Renal cortex interstitium (tissue), 11 donors: ENCODE measurements around the gene KIT. TPM values are rescaled to one million over a fixed set of nuclear protein-coding genes. Genes with fewer than 3 reads are reported as not detected.
A peak's percentile ranks its signal among the peaks of the same experiment; 100 is the strongest.

ENCODE experiments used
- DNase-seq, 11 donors: peaks; one replicate each; pipeline ENCODE4 v3.0.0-alpha.2; 2013; ENCODE audit warnings: low read depth in 9 of 11, low spot score in 4 of 11; ENCODE audit errors: extremely low read depth in 1 of 11
- polyA plus RNA-seq, 3 donors: library from polyadenylated mRNA; unstranded; fragments of 120-200 nt; gene quantifications; one replicate each; pipeline ENCODE4 v1.2.1, GENCODE V29; 2013; ENCODE audit not compliant: insufficient read length in 3 of 3

The KIT gene
- polyA plus RNA-seq, 3 donors: 16.9 to 19.4 (median 18.7) TPM

DNA sequence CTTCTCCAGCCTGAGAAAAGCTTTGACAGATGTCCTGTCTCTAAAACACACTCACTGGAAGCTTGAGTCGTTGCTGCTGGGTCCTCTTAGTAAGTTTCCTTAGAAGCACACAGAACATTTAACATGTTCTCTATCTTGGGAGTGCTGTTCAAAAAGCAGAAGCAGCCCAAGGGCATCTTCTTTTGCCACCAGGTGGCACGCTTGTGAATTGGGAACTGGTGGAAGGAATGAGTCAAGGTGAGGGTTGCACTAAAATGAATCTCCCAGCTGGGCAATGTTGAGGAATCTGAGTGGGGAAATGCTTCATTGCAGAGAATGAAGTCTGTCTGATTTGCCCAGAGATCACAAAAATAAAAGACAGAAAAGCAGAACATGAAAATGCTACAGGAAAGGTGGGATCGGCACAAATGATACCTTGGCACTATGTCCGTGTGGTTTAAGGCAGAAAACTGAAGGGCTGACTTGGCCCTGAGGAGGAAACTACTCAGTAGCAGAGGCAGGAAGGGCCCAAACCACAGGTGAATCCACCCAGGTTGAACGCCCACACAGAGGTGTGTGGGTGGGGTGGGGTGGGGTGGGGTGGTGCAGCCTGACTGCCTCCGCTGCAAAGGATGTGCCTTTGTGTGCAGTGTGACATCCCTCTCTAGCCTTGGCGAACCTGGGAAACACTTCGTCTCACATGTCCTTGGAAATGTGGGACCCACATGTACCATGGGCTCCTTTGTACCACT, 26.0 kb downstream of the KIT start:
- DNase-seq: no peak

DNA sequence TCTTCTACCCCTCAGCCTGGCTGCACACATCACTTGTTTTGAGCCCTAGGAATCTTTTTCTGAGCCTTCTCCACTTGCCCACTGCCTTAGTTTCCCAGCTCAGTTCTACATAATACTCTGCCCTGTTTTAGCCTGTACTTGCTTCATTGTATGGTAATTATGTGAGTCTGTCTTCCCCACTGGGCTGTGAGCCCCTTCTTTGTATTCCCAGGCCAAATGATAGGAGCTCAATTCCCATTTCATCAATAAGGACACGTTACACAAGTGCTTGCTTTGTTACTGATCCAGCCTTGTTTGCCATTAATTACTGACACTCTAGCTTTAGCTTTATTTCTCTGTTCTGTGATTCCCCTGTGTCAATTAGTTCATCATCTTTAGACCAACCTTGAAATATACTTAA, 28.1 kb downstream of the KIT start:
- DNase-seq: no peak

DNA sequence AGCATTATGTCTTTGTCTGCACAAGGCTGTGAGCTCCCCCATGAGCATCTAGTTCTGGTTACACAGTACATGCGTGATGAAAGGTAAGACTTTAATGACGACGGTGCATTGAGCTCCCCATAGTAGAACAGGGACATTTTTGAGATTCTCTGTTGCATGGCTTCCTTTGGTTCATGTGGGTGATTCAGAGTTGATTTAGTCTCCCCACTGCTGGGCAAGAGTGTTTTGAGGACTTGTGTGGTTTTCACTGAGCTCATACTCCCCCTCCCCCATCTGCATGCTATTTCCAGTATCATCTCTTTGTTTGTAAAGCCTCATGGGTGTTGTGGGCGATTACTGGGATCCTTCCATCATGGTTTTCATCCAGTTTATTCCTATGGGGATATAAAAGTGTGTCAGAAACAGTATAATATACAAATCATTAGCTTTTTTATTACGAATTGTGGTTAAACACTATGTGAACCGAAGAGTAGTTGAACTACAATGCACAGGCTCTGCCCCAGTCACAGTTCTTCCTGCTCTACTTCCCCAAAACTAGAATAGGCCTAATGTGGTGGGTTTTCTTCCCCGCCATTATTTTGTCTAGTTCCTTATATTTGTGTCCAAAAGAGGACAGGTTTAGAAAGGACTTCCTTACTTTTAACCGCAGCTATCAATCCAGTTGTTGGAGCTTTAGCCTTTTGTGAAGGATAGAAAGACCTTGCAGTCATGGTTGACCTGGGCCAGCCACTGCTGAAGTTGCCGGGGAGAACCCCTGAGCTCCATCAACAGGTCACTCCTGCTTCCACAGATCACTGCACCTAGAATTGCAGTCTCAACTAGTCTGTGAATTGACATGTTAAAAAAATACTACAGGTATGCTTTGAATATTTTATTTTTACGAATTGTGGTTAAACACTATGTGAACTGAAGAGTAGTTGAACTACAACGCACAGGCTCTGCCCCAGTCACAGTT, 30.4 kb downstream of the KIT start:
- DNase-seq: no peak

DNA sequence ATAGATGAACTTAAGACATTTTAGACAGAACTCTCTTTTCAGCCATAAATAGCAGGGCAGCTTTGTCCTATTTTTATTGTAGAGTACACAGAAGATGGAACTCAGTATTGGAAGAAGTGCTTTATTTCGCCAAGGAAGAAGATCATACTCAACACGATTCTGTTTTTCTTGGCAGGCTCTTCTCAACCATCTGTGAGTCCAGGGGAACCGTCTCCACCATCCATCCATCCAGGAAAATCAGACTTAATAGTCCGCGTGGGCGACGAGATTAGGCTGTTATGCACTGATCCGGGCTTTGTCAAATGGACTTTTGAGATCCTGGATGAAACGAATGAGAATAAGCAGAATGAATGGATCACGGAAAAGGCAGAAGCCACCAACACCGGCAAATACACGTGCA, 37.6 kb downstream of the KIT start:
- DNase-seq: no peak

DNA sequence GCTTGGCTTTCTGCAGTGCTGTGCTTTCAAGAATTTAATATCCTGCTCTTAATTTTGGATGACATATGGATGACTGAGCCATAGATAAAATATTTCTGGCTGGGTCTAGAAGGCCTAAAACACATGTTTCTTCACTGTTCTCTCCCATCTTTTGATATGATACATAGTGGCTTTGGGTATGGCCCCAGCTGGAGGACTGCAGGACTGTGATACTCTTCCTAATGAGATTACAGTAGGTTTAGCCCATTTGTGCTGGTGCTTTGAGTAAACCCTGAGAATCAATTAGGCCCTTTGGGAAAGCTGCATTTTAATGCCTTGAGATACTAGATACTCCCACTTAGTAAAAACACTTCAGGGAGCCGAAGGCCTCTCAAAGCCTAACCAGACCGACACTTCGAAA, 38.0 kb downstream of the KIT start:
- no peak for DNase-seq

DNA sequence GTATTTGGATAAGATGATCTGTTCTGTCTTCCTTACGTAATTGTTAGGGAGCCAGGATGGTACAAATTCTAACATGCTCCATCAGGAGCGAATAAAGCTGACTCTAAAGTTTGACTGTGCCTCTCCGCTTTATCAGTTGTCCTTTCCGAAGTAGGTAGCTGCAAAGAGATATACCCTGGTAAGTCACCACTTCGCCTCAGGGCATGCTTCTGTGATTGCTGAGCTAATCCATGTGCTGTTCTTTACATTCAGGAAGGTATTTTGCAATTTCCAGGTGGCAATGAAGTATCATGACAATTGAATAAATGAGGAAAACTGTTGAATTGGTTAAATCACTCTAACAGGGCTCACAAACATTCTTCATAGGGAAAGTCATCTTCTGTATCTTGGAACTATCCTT, 38.9 kb downstream of the KIT start:
- DNase-seq: no peak

DNA sequence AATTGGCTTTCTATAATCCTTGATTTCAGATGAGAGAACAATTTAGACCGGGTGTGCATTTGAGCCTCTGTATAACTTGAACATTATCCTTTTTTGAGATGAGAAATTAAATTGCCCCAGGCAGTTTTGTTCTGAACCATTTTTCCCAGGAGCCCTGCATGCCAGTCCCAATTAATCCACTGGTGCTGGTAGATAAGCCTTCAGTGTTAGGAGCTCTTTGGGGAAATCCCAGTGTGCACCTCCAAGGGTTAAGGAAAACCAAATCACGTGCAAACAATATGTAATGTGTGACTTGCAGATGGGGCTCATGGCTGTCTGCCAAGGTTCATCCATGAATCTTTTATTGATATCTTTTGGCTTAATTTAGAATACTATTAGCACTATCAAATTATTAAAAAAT, 43.2 kb downstream of the KIT start:
- DNase-seq: no peak

DNA sequence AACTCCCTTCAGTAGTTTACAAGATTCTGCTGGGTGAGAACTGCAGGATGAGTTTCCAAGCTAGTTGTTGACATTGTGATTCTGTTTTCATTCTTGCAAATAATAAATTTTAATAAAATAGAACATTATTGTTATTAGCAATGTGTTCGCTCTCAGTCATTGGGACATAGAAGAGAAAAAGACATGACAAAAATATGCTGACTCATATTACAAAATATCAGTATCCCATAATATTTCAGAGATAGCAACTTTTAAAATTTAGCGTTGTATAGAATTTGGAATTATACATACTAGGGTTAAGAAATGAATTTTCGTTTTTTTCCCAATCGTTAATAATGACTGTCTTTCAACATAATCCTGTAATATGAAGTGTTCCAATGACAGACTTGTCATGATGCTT, 45.4 kb downstream of the KIT start:
- no peak for DNase-seq

DNA sequence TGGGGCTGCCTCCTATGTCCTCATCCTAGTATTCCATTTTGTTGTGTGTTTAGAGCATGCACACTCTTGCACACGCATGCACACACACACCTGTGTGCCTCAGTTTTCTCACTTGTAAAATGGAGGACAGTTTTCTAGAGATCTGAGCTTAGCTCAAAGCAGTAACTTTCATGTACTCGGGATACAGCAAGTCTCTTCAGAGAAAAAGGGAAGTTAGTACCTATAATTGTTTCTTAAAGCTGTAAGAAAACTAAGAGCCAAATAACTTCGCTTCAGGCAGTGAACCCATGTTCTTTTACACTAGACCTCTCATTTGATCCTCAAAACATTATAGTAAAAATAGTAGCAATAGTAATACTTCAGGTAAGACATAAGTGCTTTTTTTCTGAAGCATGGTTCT, 49.6 kb downstream of the KIT start:
- no peak for DNase-seq

DNA sequence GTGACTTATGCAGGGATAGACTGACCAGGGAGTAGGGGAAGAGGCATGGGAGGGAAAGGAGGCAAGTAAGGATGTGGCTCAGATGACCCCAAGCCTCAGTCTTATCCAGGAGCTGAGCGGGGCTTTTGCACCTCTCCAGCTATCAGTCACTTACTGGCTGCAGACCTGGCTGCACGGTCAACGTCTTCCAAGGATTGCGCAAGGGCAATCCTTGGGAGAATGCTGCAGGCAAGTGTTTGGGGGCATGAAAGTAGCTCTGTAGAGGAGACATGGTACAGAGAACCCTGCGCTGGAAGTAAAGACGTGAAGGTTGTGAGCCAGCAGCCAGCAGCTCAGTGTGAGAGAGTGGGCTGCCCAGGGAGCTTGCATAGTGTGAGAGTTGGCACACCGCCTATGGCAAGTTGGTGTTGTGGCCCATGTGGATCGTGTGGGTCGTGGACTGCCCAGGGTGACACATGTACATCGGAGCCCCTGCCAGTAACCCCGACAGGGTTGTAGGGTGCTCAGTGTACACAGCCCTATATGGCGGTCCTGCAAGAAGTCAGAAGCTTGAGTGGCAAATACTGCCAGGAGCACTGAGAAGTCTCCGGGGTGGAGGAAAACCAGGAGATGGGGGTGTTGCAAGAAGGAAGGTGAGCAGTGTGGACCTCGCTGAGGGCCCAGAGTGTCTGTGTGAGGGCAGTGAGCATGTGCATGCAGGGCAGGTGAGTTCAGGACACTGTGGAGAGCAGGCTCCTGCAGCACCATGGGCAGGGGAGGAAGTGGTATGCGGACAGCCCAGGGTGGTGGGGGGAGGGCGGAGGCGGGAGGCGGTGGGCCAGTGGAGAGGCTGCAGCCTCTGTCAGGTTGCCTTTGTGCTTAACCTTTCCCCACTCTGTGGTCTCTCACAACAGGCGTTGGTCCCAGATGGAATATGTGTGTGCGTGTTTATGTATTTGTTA, 50.9 kb downstream of the KIT start:
- no peak for DNase-seq

DNA sequence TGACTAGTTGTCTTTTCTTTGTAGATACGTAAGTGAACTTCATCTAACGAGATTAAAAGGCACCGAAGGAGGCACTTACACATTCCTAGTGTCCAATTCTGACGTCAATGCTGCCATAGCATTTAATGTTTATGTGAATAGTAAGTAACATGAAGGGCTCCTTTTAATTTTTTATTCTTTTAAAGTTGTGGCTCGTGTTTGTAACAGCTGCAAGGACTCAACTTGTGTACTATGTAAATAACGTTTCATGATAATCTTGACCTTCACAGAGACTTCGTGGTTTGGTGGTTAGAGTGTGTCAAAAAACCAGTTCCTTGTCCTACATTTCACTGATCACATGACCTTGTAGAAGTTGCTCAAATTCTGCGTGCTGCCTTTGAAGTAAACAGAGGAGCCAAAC, 51.6 kb downstream of the KIT start:
- DNase-seq: peak in 8 of 11 donors; percentile 22 to 70 (median 52)

DNA sequence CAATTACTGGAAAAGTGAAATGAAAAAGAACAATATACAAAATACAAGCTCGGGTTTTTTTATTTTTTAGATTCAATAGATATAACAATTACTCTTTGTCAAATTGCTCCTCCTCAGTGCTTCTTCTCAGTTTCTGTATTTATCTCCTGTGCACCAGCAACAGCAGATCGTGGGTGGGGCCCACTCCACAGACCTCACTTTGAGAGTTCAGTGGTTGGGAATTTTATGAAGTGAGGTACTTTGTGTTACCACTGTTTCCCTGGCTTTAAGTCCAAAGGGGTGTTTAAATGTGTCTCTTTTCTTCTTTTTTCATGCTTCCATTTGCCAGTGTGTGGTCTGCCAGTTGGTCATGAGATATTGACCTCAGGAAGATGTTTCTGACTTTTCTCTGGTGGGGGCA, 54.4 kb downstream of the KIT start:
- DNase-seq: no peak

DNA sequence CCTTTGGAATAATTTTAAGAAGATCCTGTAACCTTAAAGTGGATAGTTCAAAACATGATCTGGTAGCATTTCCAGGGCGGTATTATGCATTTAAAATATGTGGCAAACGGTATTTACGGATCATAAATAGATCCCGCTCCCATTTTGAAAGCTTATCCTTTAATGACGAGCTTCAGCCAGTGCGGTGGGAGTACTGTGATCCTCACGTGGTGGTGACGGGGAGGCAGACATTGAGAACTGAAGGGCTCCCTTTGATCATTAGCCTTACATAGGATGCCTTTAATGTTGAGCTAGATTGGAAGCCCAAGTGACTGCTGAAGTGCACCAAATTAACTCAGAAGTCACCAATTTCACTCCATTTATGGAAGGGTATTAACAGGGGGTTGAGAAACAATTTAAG, 56.9 kb downstream of the KIT start:
- DNase-seq: no peak

DNA sequence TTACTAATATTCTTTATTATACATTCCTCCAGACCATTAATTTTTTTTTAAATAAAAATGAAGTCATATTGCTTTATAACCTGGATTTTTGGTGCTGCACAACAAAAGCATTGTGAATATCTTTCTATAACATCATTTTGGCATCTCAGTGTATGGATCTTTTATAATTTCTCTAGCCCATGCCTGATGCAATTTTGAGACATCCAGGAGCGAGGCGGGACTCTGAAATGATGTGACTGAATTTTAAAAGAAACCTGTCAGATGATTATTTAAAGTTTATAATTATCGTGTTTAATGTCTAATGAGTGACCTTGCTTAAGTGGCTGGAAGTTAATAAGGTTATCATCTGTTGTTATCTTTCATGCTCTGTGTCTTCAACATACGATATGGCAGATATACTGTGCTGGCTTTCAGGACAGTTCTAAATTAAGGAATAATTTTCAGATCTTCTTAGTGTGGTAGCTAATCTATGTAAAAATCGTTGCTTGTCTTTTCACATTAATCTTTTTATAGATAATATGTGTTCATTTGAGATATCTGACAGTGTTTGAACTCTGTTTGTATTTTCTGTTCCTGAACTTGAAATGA, 58.8 kb downstream of the KIT start:
- DNase-seq: no peak

DNA sequence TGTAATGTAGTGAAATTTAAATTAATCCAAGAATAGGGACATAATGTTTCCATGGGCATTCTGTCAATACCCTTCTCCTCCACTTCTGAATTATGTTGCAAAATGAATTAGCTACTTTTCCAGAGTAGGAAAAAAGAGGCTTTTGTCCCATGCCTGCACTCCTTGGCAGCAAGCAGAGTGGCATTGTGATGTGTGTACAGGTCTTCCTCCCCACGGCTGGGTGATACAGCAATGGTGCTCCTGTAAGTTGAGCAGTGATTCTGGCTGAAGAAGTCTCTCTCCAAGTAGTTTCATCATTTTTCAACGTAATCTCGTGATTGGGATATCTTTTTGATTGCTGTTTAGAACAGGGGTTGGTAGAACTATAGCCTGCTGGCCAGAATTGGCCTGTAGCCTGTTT, 59.9 kb downstream of the KIT start:
- no peak for DNase-seq

DNA sequence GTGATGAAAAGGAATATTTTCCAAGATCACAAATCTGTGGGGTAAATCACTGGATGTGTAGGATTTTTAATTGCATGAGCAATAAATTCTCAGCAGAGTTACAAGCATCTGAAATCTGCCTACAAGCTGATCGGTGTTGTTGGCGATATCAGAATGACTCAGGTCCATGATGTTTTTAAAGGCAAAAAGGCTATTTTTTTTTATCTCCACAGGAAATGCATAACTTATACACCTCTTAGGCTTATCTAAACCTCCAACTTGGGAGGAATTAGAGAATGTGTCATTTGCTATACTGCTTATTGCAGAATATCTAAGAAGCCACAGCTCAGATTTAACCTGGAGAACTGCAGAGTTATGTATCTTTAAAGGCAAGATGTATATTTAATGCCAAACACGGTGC, 61.6 kb downstream of the KIT start:
- DNase-seq: no peak

DNA sequence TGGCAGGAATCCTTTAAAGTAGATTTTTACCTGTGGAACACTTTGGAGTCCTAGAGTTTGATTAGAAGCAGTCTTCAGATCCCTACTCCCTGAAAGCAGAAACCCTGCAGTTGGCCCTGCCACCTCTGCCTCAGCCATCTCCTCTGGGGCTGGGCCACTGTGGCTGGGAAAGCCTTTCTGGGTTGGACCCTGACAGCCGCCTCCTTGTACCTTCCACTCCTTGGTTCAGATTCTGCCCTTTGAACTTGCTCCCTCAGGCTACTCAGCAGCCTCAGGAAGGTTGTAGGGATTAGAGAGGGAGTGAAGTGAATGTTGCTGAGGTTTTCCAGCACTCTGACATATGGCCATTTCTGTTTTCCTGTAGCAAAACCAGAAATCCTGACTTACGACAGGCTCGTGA, 65.5 kb downstream of the KIT start:
- no peak for DNase-seq

DNA sequence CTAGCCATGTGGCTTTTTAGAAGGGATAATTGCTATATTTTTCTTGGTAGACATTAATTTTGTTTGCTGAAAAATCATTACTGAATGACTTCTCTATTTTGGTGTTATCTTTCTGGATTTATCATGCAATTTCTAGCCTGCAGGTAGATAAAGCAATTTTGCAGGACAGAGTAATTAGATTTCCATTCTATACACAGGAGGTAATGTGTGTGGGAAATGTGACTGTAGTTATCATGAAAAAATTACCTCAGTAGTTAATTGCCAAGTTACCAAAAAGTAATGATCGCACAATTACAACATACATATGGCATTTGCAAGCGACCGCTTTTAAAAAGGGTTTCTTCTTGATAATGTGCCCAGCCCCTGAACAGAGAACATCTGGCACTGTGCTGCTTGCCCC, 66.1 kb downstream of the KIT start:
- no peak for DNase-seq

DNA sequence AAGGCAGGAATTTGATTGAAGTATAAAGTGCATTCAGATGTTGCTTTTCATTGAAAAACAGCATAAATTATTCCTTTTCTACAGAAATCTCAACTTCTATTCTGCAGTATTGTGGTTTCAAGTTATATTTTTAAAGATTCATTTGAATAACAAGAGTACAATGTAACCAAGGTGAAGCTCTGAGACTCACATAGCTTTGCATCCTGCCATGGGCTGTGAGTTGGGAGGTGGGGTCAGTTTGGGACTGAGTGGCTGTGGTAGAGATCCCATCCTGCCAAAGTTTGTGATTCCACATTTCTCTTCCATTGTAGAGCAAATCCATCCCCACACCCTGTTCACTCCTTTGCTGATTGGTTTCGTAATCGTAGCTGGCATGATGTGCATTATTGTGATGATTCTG, 69.2 kb downstream of the KIT start:
- DNase-seq: no peak
